ENCODE results near the gene ROCK2.

- TF ChIP-seq CTCF (optimal IDR thresholded peaks at IDR 0.05 in 1 of 3, IDR thresholded peaks at IDR 0.05 in 1 of 3, conservative IDR thresholded peaks at IDR 0.05 in 1 of 3; ENCODE audit: extremely low read depth in 1 of 3, insufficient read depth in 2 of 3, low read length in 3 of 3) (no peak), EZH2 (IDR thresholded peaks at IDR 0.05; ENCODE audit: low read length) (no peak)
Measured at GRCh38 chr2:11311543-11311942, 32.9 kb downstream of the ROCK2 start.
